ENCODE results near the gene KIAA0825.

GRCh38 chr5:94440015-94440414, 178.4 kb downstream of the KIAA0825 start:
- TF ChIP-seq POLR2A (IDR thresholded peaks at IDR 0.05) = no peak
- TF ChIP-seq, protein P1, sequence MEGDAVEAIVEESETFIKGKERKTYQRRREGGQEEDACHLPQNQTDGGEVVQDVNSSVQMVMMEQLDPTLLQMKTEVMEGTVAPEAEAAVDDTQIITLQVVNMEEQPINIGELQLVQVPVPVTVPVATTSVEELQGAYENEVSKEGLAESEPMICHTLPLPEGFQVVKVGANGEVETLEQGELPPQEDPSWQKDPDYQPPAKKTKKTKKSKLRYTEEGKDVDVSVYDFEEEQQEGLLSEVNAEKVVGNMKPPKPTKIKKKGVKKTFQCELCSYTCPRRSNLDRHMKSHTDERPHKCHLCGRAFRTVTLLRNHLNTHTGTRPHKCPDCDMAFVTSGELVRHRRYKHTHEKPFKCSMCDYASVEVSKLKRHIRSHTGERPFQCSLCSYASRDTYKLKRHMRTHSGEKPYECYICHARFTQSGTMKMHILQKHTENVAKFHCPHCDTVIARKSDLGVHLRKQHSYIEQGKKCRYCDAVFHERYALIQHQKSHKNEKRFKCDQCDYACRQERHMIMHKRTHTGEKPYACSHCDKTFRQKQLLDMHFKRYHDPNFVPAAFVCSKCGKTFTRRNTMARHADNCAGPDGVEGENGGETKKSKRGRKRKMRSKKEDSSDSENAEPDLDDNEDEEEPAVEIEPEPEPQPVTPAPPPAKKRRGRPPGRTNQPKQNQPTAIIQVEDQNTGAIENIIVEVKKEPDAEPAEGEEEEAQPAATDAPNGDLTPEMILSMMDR (IDR thresholded peaks at IDR 0.05) = no peak

Measured in Peyer's patch (tissue), 4 donors.